Trophoblast cell (in vitro differentiated cells and primary cell): ENCODE results near the gene DDX54.

Source experiments
- DNase-seq, 2 donors: peaks; one replicate each; pipeline ENCODE4 v3.0.0-alpha.2; 2016
- H2AFZ ChIP-seq: 2 replicates; pipeline ENCODE4 v1.6.1; 2013; ENCODE audit warnings: low read length, moderate library complexity, mild to moderate bottlenecking; ENCODE audit not compliant: insufficient read depth, poor library complexity
- H2AK5ac ChIP-seq: 2 replicates; pipeline ENCODE4 v1.6.1; 2013; ENCODE audit warnings: mild to moderate bottlenecking, low read length
- H2BK120ac ChIP-seq: 2 replicates; pipeline ENCODE4 v1.6.1; 2013; ENCODE audit warnings: low read length, mild to moderate bottlenecking, moderate library complexity; ENCODE audit not compliant: insufficient read depth, poor library complexity
- H2BK12ac ChIP-seq: 2 replicates; pipeline ENCODE4 v1.6.1; 2013; ENCODE audit warnings: mild to moderate bottlenecking, low read length, moderate library complexity
- H2BK5ac ChIP-seq: 2 replicates; pipeline ENCODE4 v1.6.1; 2013; ENCODE audit warnings: low read length, low read depth, moderate library complexity, mild to moderate bottlenecking; ENCODE audit not compliant: poor library complexity
- H3K14ac ChIP-seq: 2 replicates; pipeline ENCODE4 v1.6.1; 2013; ENCODE audit warnings: mild to moderate bottlenecking, low read length
- H3K18ac ChIP-seq: 2 replicates; pipeline ENCODE4 v1.6.1; 2013; ENCODE audit warnings: mild to moderate bottlenecking, low read length
- H3K23ac ChIP-seq: 2 replicates; pipeline ENCODE4 v1.6.1; 2013; ENCODE audit warnings: low read length
- H3K27ac ChIP-seq: 2 replicates; pipeline ENCODE4 v1.5.1; 2013; ENCODE audit warnings: low read depth, mild to moderate bottlenecking, inconsistent platforms, low read length, moderate library complexity
- H3K27me3 ChIP-seq: 2 replicates; pipeline ENCODE4 v1.6.1; 2013; ENCODE audit warnings: inconsistent platforms, mild to moderate bottlenecking, low read length, moderate library complexity; ENCODE audit not compliant: insufficient read depth
- H3K36me3 ChIP-seq, 2 experiments: 1 replicate in 1 of 2; 2 replicates in 1 of 2; pipeline ENCODE4 v1.6.1; 2013; ENCODE audit warnings: low read length in 2 of 2, mild to moderate bottlenecking in 2 of 2, moderate library complexity in 1 of 2; ENCODE audit not compliant: insufficient read depth in 2 of 2, control insufficient read depth in 1 of 2
- H3K4ac ChIP-seq: 2 replicates; pipeline ENCODE4 v1.6.1; 2013; ENCODE audit warnings: low read depth, mild to moderate bottlenecking, low read length, moderate library complexity
- H3K4me1 ChIP-seq, 2 experiments: 1 replicate in 1 of 2; 2 replicates in 1 of 2; pipeline ENCODE4 v1.6.1; 2013; ENCODE audit warnings: low read length in 2 of 2, mild to moderate bottlenecking in 2 of 2, moderate library complexity in 1 of 2; ENCODE audit not compliant: insufficient read depth in 2 of 2, control insufficient read depth in 1 of 2
- H3K4me2 ChIP-seq: 2 replicates; pipeline ENCODE4 v1.6.1; 2013; ENCODE audit warnings: inconsistent platforms, mild to moderate bottlenecking, low read length, moderate library complexity
- H3K4me3 ChIP-seq: 2 replicates; pipeline ENCODE4 v1.5.1; 2013; ENCODE audit warnings: mild to moderate bottlenecking, low read depth, low read length, inconsistent platforms
- H3K79me1 ChIP-seq: one replicate; pipeline ENCODE4 v1.6.1; 2013; ENCODE audit warnings: low read length
- H3K79me2 ChIP-seq: 2 replicates; pipeline ENCODE4 v1.6.1; 2013; ENCODE audit warnings: low read length, mild to moderate bottlenecking; ENCODE audit not compliant: control insufficient read depth, insufficient read depth, poor library complexity
- H3K9ac ChIP-seq: 2 replicates; pipeline ENCODE4 v1.6.1; 2013; ENCODE audit warnings: mild to moderate bottlenecking, low read length
- H3K9me3 ChIP-seq: 2 replicates; pipeline ENCODE4 v1.6.1; 2013; ENCODE audit warnings: low read depth, mild to moderate bottlenecking, control low read depth, inconsistent platforms, low read length; ENCODE audit not compliant: insufficient read depth
- H4K12ac ChIP-seq: 2 replicates; pipeline ENCODE4 v1.6.1; 2013; ENCODE audit warnings: low read depth, mild to moderate bottlenecking, low read length, moderate library complexity
- H4K8ac ChIP-seq: 2 replicates; pipeline ENCODE4 v1.6.1; 2013; ENCODE audit warnings: low read depth, mild to moderate bottlenecking, low read length, moderate library complexity
- H4K91ac ChIP-seq: one replicate; pipeline ENCODE4 v1.6.1; 2013; ENCODE audit warnings: low read depth, mild to moderate bottlenecking, low read length, moderate library complexity
- WGBS: extraction: QIAGEN DNeasy Blood & Tissue Kit; methylation state at CpG from one replicate; pipeline ENCODE4 v1.1.7; 2013; ENCODE audit warnings: missing lambda C conversion rate; ENCODE audit not compliant: insufficient read length, insufficient coverage; ENCODE audit errors: extremely low coverage; 5-methylcytosine and 5-hydroxymethylcytosine counted together

DDX54 gene

DNA sequence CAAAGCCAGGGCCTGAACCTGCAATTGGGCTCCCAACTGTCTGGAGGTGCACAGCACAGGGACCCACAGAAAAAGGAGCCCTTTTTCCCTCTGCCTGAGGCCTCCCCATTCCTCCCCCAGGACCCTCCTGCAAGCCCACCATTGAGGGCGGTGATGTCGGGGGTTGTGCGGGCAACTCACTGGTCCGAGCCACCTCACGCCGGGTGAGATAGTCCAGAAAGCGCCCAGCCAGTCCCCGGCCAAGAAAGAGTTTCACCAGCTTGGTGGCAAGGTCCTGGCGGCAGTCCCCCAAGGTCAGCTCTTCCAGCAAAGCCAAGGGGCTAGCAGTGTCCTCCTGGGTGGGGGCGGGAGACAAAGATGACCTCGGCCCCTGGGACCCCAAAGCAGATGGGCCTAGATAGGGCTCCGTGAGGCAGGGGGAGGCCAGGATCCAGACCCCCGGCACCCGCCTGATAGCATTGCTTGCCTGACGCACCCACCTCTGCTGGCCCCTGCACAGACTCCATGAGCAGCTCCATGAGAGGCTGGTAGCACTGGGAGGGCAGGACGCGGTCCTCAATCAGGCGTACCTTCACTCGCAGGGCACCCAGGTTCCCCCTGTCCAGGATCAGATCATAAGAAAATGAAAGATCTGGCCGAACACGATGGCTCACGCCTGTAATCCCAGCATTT lies 69.7 kb downstream of the DDX54 start:
- H3K4me3 ChIP-seq, result no peak overlapping the region
- H2BK12ac ChIP-seq, result no peak overlapping the region
- H3K4me1 ChIP-seq, result no peaks in the 10 kb centered on the region
- DNase-seq, result no peak
- H3K27me3 ChIP-seq, result no peaks in the 10 kb centered on the region
- no peak overlapping the region for H2AK5ac ChIP-seq
- H3K27ac ChIP-seq, result no peak overlapping the region
- no peak overlapping the region for H3K14ac ChIP-seq
- no peak overlapping the region for H3K4me2 ChIP-seq
- WGBS, result no CpG with 5 or more reads among the region's 22 CpGs
- no peak overlapping the region for H3K4ac ChIP-seq
- no peaks in the 10 kb centered on the region for H3K36me3 ChIP-seq
- no peak overlapping the region for H3K23ac ChIP-seq
- H3K9ac ChIP-seq, result no peak overlapping the region
- H3K9me3 ChIP-seq, result peaks cover 1% of the 10 kb centered on the region
- H2AFZ ChIP-seq, result no peak overlapping the region
- no peak overlapping the region for H2BK120ac ChIP-seq
- H3K79me1 ChIP-seq, result no peaks in the 10 kb centered on the region
- H4K12ac ChIP-seq, result no peak overlapping the region
- H4K8ac ChIP-seq, result no peak overlapping the region
- no peak overlapping the region for H4K91ac ChIP-seq
- no peak overlapping the region for H3K18ac ChIP-seq
- no peak overlapping the region for H2BK5ac ChIP-seq
- H3K79me2 ChIP-seq, result peaks cover 2% of the 10 kb centered on the region

DNA sequence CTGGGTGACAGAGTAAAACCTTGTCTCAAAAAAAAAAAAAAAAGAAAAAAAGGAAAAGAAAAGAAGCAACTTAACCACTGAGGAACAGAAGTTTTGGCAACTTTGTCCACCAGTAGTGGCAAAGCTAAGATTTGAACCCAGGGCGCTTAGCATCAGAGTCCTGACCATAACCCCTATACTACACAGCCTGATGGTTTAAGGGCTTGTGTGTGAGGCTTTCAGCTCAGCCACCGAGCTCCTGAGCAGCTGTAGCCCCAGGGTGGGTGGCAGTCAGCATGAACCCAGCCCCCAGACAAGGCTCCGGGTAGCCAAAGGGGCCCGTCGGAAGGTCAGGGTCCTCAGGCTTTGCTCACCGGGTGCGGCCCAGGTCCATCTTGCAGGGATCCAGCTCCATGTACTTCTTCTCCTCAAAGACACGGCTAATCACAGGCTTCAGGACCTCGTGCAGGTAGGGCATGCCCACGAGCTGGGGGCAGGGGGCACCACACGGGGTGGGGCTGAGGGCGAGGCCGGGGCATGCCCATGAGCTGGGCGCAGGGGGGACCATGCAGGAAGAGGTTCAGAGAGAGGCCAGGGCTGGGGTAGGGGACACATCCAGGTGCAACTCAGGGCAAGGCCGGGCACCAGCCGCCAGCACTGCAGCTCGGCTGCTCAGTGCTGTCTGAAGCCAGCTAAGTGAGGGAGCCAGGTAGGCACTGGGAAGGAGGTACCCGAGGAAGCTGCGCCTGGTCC lies 70.7 kb downstream of the DDX54 start:
- Histone ChIP-seq H4K8ac (no peak overlapping the region), H4K91ac (no peak overlapping the region), H2AK5ac (no peak overlapping the region), H2BK5ac (no peak overlapping the region), H3K4me2 (no peak overlapping the region), H3K9ac (no peak overlapping the region), H3K79me1 (no peaks in the 10 kb centered on the region), H3K4ac (no peak overlapping the region), H2BK120ac (no peak overlapping the region), H3K4me1 (no peaks in the 10 kb centered on the region), H3K18ac (no peak overlapping the region), H3K23ac (no peak overlapping the region), H4K12ac (no peak overlapping the region), H2BK12ac (no peak overlapping the region), H3K36me3 (no peaks in the 10 kb centered on the region), H3K27ac (no peak overlapping the region), H3K27me3 (no peaks in the 10 kb centered on the region), H3K4me3 (no peak overlapping the region), H2AFZ (no peak overlapping the region), H3K79me2 (peaks cover 2% of the 10 kb centered on the region), H3K14ac (no peak overlapping the region), H3K9me3 (peaks cover 3% of the 10 kb centered on the region)
- no CpG with 5 or more reads among the region's 19 CpGs for WGBS
- no peak for DNase-seq

DNA sequence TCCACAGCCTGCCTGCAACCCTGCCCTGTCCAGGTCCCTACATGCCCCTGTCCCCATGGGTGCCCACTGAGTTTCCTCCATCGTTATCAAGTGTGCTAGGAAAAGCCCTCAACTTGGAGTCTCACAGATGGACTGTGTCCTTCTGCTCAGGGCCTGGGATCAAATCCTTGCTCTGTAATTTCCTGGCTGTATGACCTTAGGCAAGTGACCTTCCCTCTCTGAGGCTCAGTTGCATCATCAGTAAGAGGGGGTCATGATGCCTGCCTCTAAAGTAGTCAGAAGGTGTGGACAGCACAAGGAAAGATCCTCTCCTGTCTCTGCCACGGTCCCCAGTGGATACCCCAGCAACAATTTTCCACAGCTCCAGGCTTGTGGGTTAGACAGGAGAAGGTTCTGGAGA lies 71.9 kb downstream of the DDX54 start:
- no CpG with 5 or more reads among the region's 2 CpGs for WGBS
- Histone ChIP-seq H4K8ac (no peak overlapping the region), H3K36me3 (no peaks in the 10 kb centered on the region), H3K4me2 (no peak overlapping the region), H2BK12ac (no peak overlapping the region), H3K4ac (no peak overlapping the region), H3K4me1 (no peaks in the 10 kb centered on the region), H3K23ac (no peak overlapping the region), H3K18ac (no peak overlapping the region), H3K27me3 (no peaks in the 10 kb centered on the region), H2AFZ (no peak overlapping the region), H3K14ac (no peak overlapping the region), H3K79me2 (peaks cover 2% of the 10 kb centered on the region), H3K27ac (no peak overlapping the region), H3K79me1 (no peaks in the 10 kb centered on the region), H4K12ac (no peak overlapping the region), H3K9ac (no peak overlapping the region), H4K91ac (no peak overlapping the region), H3K9me3 (peaks cover 3% of the 10 kb centered on the region), H3K4me3 (no peak overlapping the region), H2AK5ac (no peak overlapping the region), H2BK120ac (no peak overlapping the region), H2BK5ac (no peak overlapping the region)
- DNase-seq, result no peak

DNA sequence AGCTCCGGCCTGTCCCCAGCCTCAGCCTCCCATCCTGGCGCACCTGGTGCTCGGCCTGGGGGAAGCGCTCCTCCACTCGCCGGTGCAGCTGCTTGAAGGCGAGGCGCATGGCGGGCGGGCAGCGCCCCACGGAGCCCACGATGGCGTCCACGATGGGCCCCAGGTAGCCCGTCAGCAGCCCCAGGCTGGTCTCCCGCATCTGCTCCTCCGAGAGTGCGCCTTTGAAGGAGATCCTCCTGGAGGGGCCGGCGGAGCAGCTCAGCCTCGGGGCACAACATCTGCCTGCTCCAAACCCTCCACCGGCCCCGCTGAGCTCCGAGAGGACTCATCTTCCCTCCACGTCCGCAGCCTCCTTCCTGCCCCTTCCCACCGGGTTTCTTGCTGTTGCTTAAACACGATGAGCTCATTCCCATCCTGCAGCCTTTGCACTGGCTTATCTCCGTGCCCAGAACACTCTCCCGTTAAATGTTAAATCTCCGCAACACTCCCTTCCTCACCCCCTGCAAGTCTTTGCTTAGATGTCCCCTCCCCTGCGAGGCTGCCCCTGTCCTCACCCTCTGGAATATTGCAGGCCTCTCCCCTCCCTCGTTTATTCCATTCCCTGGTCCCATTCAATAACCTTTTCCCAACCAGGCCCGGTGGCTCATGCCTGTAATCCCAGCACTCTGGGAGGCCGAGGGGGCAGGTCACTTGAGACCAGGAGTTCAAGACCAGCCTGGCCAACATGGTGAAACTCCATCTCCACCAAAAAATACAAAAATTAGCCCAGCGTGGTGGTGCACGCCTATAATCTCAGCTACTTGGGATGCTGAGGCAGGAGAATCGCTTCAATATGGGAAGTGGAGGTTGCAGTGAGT lies 73.0 kb downstream of the DDX54 start:
- Histone ChIP-seq H3K27me3 (no peaks in the 10 kb centered on the region), H3K14ac (no peak overlapping the region), H3K4me2 (no peak overlapping the region), H3K9ac (no peak overlapping the region), H3K79me2 (peaks cover 2% of the 10 kb centered on the region), H2BK12ac (no peak overlapping the region), H2BK120ac (no peak overlapping the region), H3K18ac (no peak overlapping the region), H3K4me1 (no peaks in the 10 kb centered on the region), H3K27ac (no peak overlapping the region), H3K23ac (no peak overlapping the region), H3K36me3 (no peaks in the 10 kb centered on the region), H3K79me1 (no peaks in the 10 kb centered on the region), H4K12ac (no peak overlapping the region), H4K8ac (no peak overlapping the region), H3K4me3 (no peak overlapping the region), H2BK5ac (no peak overlapping the region), H3K4ac (no peak overlapping the region), H3K9me3 (peaks cover 3% of the 10 kb centered on the region), H4K91ac (no peak overlapping the region), H2AFZ (no peak overlapping the region), H2AK5ac (no peak overlapping the region)
- DNase-seq, result peak in 1 of 2 donors; percentile 16
- WGBS, result no CpG with 5 or more reads among the region's 39 CpGs
